ENCODE results near the gene ZSWIM6. TPM values are rescaled to one million over a fixed set of nuclear protein-coding genes. Genes with fewer than 3 reads are reported as not detected.

Gene ZSWIM6
- total RNA-seq, 2 donors from 2014 or later: 10.6 to 18.8 TPM

- Histone ChIP-seq H3K9me3 (no peaks in the 10 kb centered on the region), H3K27me3 (replicated peaks; ENCODE audit: insufficient read depth) (no peaks in the 10 kb centered on the region), H3K4me3 (no peak overlapping the region), H3K36me3 (no peaks in the 10 kb centered on the region), H3K4me1 (ENCODE audit: control insufficient read depth in 1 of 2, low read depth in 2 of 2) (peaks cover 0 to 5% of the 10 kb centered on the region in 2 donors), H3K27ac (no peak overlapping the region)
- no peak for TF ChIP-seq CTCF (IDR thresholded peaks at IDR 0.05)
- ATAC-seq (ENCODE audit: insufficient number of reproducible peaks, low FRiP score, low read depth) (no peak), DNase-seq (ENCODE audit: low spot score) (no peak)
These were observed 255.1 kb downstream of the ZSWIM6 start for GRCh38 chr5:61587125-61587524.

GRCh38 chr5:61588216-61588615 lies 256.2 kb downstream of the ZSWIM6 start:
- TF ChIP-seq CTCF (IDR thresholded peaks at IDR 0.05): no peak
- Histone ChIP-seq H3K4me3 (no peak overlapping the region), H3K27ac (no peak overlapping the region), H3K9me3 (no peaks in the 10 kb centered on the region), H3K36me3 (no peaks in the 10 kb centered on the region), H3K4me1 (ENCODE audit: control insufficient read depth in 1 of 2, low read depth in 2 of 2) (peaks cover 0 to 5% of the 10 kb centered on the region in 2 donors), H3K27me3 (replicated peaks; ENCODE audit: insufficient read depth) (no peaks in the 10 kb centered on the region)
- DNase-seq (ENCODE audit: low spot score) (no peak), ATAC-seq (ENCODE audit: insufficient number of reproducible peaks, low FRiP score, low read depth) (no peak)

- no peak for ATAC-seq (ENCODE audit: insufficient number of reproducible peaks, low FRiP score, low read depth)
- peaks cover 0 to 5% of the 10 kb centered on the region in 2 donors for H3K4me1 ChIP-seq (ENCODE audit: control insufficient read depth in 1 of 2, low read depth in 2 of 2)
- no peaks in the 10 kb centered on the region for H3K27me3 ChIP-seq (replicated peaks; ENCODE audit: insufficient read depth)
- no peaks in the 10 kb centered on the region for H3K9me3 ChIP-seq
- H3K4me3 ChIP-seq: no peak overlapping the region
- TF ChIP-seq CTCF (IDR thresholded peaks at IDR 0.05): no peak
- H3K36me3 ChIP-seq: no peaks in the 10 kb centered on the region
- DNase-seq (ENCODE audit: low spot score): no peak
- H3K27ac ChIP-seq: no peak overlapping the region
These were observed 257.9 kb downstream of the ZSWIM6 start for GRCh38 chr5:61589946-61590345.

GRCh38 chr5:61590473-61590872 lies 258.4 kb downstream of the ZSWIM6 start:
- Histone ChIP-seq H3K27ac (no peak overlapping the region), H3K4me1 (ENCODE audit: control insufficient read depth in 1 of 2, low read depth in 2 of 2) (peaks cover 0 to 5% of the 10 kb centered on the region in 2 donors), H3K36me3 (no peaks in the 10 kb centered on the region), H3K9me3 (no peaks in the 10 kb centered on the region), H3K4me3 (no peak overlapping the region), H3K27me3 (replicated peaks; ENCODE audit: insufficient read depth) (no peaks in the 10 kb centered on the region)
- ATAC-seq (ENCODE audit: insufficient number of reproducible peaks, low FRiP score, low read depth): no peak
- DNase-seq (ENCODE audit: low spot score): no peak
- no peak for TF ChIP-seq CTCF (IDR thresholded peaks at IDR 0.05)

GRCh38 chr5:61591859-61592258 lies 259.8 kb downstream of the ZSWIM6 start:
- peaks cover 0 to 5% of the 10 kb centered on the region in 2 donors for H3K4me1 ChIP-seq (ENCODE audit: control insufficient read depth in 1 of 2, low read depth in 2 of 2)
- H3K27me3 ChIP-seq (replicated peaks; ENCODE audit: insufficient read depth): no peaks in the 10 kb centered on the region
- DNase-seq (ENCODE audit: low spot score): no peak
- H3K36me3 ChIP-seq: no peaks in the 10 kb centered on the region
- no peak for TF ChIP-seq CTCF (IDR thresholded peaks at IDR 0.05)
- no peak for ATAC-seq (ENCODE audit: insufficient number of reproducible peaks, low FRiP score, low read depth)
- no peak overlapping the region for H3K4me3 ChIP-seq
- no peak overlapping the region for H3K27ac ChIP-seq
- no peaks in the 10 kb centered on the region for H3K9me3 ChIP-seq

Data from thoracic aorta (tissue), 2 donors.